SKM-1 (cell line): ENCODE measurements around the gene DFFA.
A peak's percentile ranks its signal among the peaks of the same experiment; 100 is the strongest.

Source experiments
- DNase-seq: peaks from one replicate; lab custom pipeline; 2025; ENCODE audit not compliant: unreplicated experiment; lab: John Stamatoyannopoulos, UW

Gene DFFA

GRCh38 chr1:10472220-10473144 lies at the start of gene DFFA:
Gene DFFA, minus strand, starts transcription at chr1:10472529. Its CDS starts 71 bp downstream, at chr1:10472458.
- DNase-seq = peak; percentile 97

GRCh38 chr1:10521537-10522157 lies 49.3 kb upstream of the DFFA start:
- DNase-seq = no peak

- no peak for DNase-seq
These were observed 48.6 kb upstream of the DFFA start for GRCh38 chr1:10520952-10521351.

GRCh38 chr1:10520497-10520896 lies 48.2 kb upstream of the DFFA start:
- DNase-seq = no peak

- DNase-seq = no peak
These were observed 46.7 kb upstream of the DFFA start for GRCh38 chr1:10519016-10519417.

GRCh38 chr1:10517677-10517982 lies 45.3 kb upstream of the DFFA start:
- no peak for DNase-seq

- no peak for DNase-seq
These were observed 44.8 kb upstream of the DFFA start for GRCh38 chr1:10516925-10517676.

GRCh38 chr1:10515976-10516750 lies 43.8 kb upstream of the DFFA start:
- DNase-seq = no peak

GRCh38 chr1:10515301-10515975 lies 43.1 kb upstream of the DFFA start:
- DNase-seq = peak; percentile 24

- no peak for DNase-seq
These were observed 42.3 kb upstream of the DFFA start for GRCh38 chr1:10514490-10515235.

GRCh38 chr1:10513199-10513598 lies 40.9 kb upstream of the DFFA start:
- DNase-seq = no peak

GRCh38 chr1:10511494-10511885 lies 39.2 kb upstream of the DFFA start:
- no peak for DNase-seq

GRCh38 chr1:10510520-10511493 lies 38.5 kb upstream of the DFFA start:
- DNase-seq = no peak

GRCh38 chr1:10509809-10510509 lies 37.6 kb upstream of the DFFA start:
- DNase-seq = no peak

- DNase-seq = no peak
These were observed 36.2 kb upstream of the DFFA start for GRCh38 chr1:10508511-10508951.

GRCh38 chr1:10507111-10507879 lies 35.0 kb upstream of the DFFA start:
- peak; percentile 48 for DNase-seq

GRCh38 chr1:10506677-10507047 lies 34.3 kb upstream of the DFFA start:
- DNase-seq = no peak
